Muscle layer of duodenum (tissue), 2 donors: ENCODE data around the gene MROH8.
A peak's percentile ranks its signal among the peaks of the same experiment; 100 is the strongest.

Experiments
- H3K27ac ChIP-seq: one replicate; pipeline ENCODE4 v1.7.0; 2013; ENCODE audit warnings: mild to moderate bottlenecking, low read length
- H3K27me3 ChIP-seq: one replicate; pipeline ENCODE4 v1.7.0; 2013; ENCODE audit warnings: low read depth, mild to moderate bottlenecking, control low read depth, low read length
- H3K36me3 ChIP-seq, 2 donors: one replicate each; pipeline ENCODE4 v1.7.0; 2013; ENCODE audit warnings: low read length in 2 of 2, control low read depth in 1 of 2, mild to moderate bottlenecking in 1 of 2; ENCODE audit not compliant: insufficient read depth in 2 of 2, control insufficient read depth in 1 of 2
- H3K4me1 ChIP-seq, 2 donors: one replicate each; pipeline ENCODE4 v1.7.0; 2013; ENCODE audit warnings: low read length in 2 of 2, mild to moderate bottlenecking in 2 of 2, control low read depth in 1 of 2, moderate library complexity in 1 of 2; ENCODE audit not compliant: insufficient read depth in 2 of 2, control insufficient read depth in 1 of 2
- H3K4me3 ChIP-seq, 2 donors: one replicate each; pipeline ENCODE4 v1.7.0; 2013; ENCODE audit warnings: low read length in 2 of 2, low read depth in 1 of 2, mild to moderate bottlenecking in 1 of 2
- H3K9me3 ChIP-seq, 2 donors: one replicate each; pipeline ENCODE4 v1.7.0; 2013; ENCODE audit warnings: low read length in 2 of 2, control low read depth in 1 of 2, mild to moderate bottlenecking in 1 of 2; ENCODE audit not compliant: control insufficient read depth in 1 of 2
- donor health status: healthy.

MROH8 gene

DNA sequence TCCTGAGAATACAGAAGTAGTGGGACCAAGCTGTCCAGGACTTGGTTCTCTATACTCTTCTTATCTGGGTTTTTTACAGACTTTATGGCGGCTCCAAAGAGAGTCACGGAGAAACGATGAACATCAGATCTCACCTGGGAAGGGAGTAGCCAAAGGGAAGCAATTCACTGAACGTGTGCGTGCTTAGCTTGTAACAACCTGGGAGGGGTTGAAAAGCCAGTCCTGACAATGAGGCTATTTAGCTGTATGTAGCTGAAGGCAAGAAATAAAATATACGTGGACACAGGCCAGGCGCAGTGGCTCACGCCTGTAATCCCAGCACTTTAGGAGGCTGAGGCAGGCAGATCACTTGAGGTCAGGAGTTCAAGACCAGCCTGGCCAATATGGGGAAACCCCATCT lies 65.3 kb downstream of the MROH8 start:
- Histone ChIP-seq H3K27me3 (no peaks in the 10 kb centered on the region), H3K9me3 (no peaks in the 10 kb centered on the region), H3K36me3 (no peaks in the 10 kb centered on the region)

DNA sequence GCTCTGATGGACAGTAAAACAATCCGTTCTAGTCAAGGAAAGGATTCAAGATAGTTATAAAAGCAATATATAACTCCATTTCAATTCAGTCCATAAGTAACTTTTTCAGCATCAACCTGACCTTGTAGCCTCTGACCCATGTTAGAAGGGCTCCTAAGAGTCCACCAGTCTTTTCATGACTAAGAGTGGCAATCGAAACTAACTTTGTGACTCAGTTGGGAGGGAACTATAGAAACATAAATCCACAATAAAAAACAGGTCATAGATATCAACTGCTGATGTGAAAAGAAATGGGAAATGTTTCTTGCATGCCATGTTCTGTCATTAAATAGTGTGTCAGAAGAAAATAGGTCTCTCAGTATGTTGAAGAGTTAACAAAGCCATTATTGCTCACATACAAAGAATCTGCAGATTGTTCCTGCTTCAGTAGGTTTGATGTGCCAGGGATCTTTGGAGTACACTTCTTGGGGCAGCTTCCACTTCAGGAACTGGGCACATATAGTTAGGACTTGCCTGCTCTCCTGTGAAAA lies 67.4 kb downstream of the MROH8 start:
- no peak overlapping the region for H3K27ac ChIP-seq
- no peaks in the 10 kb centered on the region for H3K27me3 ChIP-seq
- H3K36me3 ChIP-seq, result no peaks in the 10 kb centered on the region
- no peaks in the 10 kb centered on the region for H3K9me3 ChIP-seq
- H3K4me3 ChIP-seq, result no peak overlapping the region
- no peaks in the 10 kb centered on the region for H3K4me1 ChIP-seq

More for the DNA sequence above, 65.3 kb downstream of the MROH8 start:
- H3K4me1 ChIP-seq, result no peaks in the 10 kb centered on the region
- no peak overlapping the region for H3K27ac ChIP-seq
- no peak overlapping the region for H3K4me3 ChIP-seq

DNA sequence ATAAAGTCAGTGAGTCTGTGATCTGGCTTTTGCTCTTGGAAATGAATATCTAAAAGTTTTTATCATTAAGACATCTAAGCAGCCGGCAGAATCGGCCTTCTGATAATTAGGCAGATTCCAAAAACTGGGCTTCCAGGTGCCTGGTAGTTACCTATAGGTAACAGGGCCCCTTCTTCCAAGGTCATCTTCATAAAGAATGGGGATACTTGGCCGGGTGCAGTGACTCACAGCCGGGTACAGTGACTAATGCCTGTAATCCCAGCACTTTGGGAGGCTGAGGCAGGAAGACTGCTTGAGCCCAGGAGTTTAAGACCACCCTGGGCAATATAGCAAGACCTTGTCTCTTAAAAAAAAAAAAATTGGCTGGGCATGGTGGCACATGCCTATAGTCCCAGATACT lies 70.7 kb downstream of the MROH8 start:
- Histone ChIP-seq H3K4me3 (no peak overlapping the region), H3K9me3 (no peaks in the 10 kb centered on the region), H3K36me3 (no peaks in the 10 kb centered on the region), H3K27me3 (no peaks in the 10 kb centered on the region), H3K27ac (no peak overlapping the region), H3K4me1 (no peaks in the 10 kb centered on the region)

DNA sequence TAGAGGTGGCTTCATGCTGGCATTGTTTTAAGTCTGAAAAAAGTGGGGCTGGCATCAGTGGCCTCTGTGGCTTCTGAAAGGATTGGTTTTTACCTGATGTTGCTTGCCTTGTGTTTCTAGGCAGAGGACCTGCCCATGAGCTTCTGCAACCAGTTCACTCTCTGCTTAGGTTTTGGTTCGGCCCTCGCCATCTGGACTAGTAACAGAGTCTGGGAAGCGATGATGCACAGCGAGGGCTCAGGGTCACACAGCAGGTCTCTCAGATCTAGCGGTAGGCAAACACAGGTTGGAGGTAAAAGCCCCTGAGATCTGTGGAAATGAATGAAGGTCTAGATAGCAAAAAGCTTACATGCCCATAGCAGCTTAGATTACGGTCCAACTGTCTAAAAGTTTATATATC lies 76.8 kb downstream of the MROH8 start:
- no peak overlapping the region for H3K4me3 ChIP-seq
- no peaks in the 10 kb centered on the region for H3K36me3 ChIP-seq
- H3K9me3 ChIP-seq, result no peaks in the 10 kb centered on the region
- H3K27me3 ChIP-seq, result no peaks in the 10 kb centered on the region
- no peaks in the 10 kb centered on the region for H3K4me1 ChIP-seq
- H3K27ac ChIP-seq, result no peak overlapping the region

DNA sequence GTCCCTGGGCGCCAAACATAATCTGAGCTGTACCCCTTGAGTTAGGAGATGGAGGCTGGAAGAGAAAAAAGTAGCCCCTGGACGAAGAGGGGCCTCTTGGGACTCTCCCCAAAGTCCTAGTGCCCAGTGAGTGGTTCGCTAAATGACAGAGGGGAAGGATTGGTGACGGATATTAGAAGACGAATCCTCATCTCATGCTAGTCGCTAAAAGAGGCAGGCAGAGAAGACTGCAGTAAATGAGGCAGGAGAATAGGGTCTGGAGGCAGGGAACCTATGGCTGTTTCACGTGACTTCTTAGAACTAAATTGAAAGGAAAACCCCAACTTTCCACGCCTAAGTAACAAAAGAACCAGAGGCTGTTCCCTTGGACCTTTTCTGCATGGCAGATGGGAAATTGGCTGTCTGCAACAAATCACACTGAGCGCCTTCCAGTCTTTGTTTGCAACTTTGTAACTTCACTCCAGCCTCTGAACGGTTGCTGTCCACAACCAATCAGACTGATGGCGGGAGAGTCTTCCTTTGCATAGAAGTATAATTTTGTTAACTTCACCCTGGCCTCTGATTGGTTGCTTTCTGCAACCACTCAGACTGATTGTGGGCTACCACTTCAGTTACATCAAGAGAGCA lies 82.8 kb downstream of the MROH8 start:
- H3K36me3 ChIP-seq, result no peaks in the 10 kb centered on the region
- H3K4me3 ChIP-seq, result peak overlapping the region; percentile 82 to 88
- H3K9me3 ChIP-seq, result no peaks in the 10 kb centered on the region
- peak overlapping the region; percentile 87 for H3K27ac ChIP-seq
- no peaks in the 10 kb centered on the region for H3K27me3 ChIP-seq
- H3K4me1 ChIP-seq, result peaks cover 4 to 8% of the 10 kb centered on the region in 2 donors

DNA sequence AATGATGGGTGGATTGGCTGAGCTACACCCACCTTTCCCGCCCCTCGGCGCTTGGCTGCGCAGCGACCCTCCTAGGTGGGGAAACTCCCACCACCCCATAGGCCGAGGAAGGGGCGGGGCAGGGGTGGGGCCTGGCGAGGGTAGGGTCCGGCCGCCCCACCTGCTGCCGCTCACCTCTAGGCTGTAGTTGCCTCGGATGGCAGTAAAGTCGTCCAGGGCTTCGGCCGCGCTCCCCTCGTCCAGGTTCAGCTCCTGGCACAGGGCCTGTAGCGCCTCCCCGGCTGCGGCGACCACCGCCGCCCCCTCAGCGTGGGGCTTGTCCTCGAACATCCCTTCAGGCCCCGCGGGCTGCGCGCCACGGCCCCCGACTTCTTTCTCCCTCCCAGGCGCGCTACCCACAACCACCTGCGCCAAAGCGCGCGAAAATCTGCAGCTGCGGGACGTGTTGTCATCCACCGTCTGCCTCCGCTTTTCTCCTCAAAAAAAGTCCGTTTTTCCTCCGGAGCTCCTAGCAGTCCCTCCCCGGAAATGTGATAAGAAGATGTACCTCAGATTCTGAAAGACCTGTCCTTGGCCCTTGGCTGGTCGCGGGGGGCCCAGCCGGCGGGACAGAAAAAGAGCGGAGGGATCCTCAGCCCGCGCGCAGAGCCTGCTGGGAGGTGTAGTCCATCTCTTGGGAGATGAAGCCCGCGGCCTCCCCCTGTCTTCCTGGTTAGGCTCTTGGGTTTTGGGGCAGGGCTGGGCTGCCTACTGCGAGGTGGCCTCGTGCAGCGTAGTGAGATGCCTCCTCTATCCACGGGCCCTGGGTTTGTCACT lies 83.5 kb downstream of the MROH8 start, which contains the start of gene RBL1:
TSS of gene RBL1 (minus strand) at position 399 of the 816 bp plus-strand sequence. CDS start at position 330, 69 bp downstream.
- Histone ChIP-seq H3K27me3 (no peaks in the 10 kb centered on the region), H3K27ac (peak within 1 kb of the TSS; percentile 87), H3K9me3 (no peaks in the 10 kb centered on the region), H3K36me3 (no peaks in the 10 kb centered on the region), H3K4me1 (peaks cover 4 to 8% of the 10 kb centered on the region in 2 donors), H3K4me3 (peak within 1 kb of the TSS; percentile 82 to 88)

DNA sequence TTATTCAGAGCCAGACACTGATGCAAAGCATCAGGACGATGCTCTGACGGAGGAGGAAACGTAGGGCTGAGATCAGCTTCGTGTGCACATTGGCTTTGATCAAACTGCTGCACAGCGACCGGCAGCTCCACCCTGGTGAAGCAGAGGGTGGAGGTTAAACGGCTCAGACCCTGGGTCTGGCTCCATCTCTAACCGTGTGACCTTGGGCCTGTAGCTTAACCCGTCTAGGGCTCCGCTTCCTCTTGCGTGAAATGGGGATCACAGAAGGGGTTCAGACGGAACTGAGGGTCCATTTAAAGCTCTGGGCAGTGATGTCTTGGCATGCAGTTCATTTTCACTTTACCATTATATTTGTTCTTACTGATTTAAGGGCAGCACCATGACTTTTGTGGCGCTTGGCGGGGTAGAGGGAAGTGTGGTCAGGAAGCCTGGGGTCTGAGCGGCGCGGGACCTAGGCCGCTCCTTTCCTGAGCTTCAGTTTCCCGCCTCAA lies 84.2 kb downstream of the MROH8 start:
- H3K27ac ChIP-seq, result peak overlapping the region; percentile 56

DNA sequence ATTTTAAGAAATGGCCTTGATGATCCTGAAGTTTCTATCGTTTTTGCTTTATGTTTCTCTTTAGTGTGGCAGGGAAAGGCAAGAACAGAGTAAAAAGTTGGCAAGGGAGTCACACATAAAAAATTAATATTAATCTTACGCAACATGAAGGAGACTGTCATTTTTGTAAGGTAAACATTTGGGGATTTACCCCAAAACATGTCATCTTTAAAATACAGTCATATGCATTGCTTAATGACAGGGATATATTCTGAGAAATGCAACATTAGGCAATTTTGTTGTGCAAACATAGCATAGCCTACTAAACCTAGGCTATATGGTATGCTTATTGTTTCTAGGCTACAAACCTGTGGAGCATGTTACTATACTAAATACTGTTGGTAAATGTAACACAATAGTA lies 88.9 kb downstream of the MROH8 start:
- no peaks in the 10 kb centered on the region for H3K36me3 ChIP-seq
- peaks cover 4 to 8% of the 10 kb centered on the region in 2 donors for H3K4me1 ChIP-seq
- H3K9me3 ChIP-seq, result no peaks in the 10 kb centered on the region
- H3K4me3 ChIP-seq, result no peak overlapping the region
- H3K27ac ChIP-seq, result no peak overlapping the region
- H3K27me3 ChIP-seq, result no peaks in the 10 kb centered on the region

More for the DNA sequence above, 84.2 kb downstream of the MROH8 start:
- H3K4me1 ChIP-seq, result peaks cover 4 to 8% of the 10 kb centered on the region in 2 donors
- no peaks in the 10 kb centered on the region for H3K27me3 ChIP-seq
- H3K4me3 ChIP-seq, result peak overlapping the region; percentile 82 to 88
- no peaks in the 10 kb centered on the region for H3K9me3 ChIP-seq
- no peaks in the 10 kb centered on the region for H3K36me3 ChIP-seq

DNA sequence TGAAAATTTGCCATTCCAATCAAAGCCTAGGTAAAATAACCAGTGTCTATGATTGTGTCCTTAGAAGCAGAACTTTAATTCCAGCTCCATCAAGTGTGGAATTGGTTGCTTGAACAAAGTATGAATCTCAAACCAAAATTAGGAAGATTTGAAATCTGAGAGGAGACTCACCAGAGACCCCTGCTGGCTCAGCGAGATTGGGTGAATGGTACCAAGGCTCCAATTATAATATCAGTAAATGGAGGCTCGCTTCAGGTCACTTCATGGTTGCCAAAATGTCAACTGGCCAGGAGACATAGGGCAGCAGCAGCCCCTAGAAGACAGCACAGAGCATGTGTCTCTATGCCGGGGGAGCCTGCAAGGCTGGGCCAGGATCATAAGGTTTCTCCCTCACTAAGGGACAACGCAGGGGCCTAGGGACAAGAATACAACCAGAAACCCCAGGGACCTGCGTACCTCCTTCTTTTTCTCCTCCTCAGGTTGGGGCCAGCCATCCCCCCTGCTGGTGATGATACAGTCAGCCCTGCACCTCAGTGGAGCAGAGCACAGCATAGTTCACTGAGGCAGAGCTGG lies 97.5 kb downstream of the MROH8 start:
- no peak overlapping the region for H3K27ac ChIP-seq
- H3K36me3 ChIP-seq, result no peaks in the 10 kb centered on the region
- H3K27me3 ChIP-seq, result no peaks in the 10 kb centered on the region
- H3K4me3 ChIP-seq, result no peak overlapping the region
- H3K9me3 ChIP-seq, result no peaks in the 10 kb centered on the region
- H3K4me1 ChIP-seq, result no peaks in the 10 kb centered on the region

DNA sequence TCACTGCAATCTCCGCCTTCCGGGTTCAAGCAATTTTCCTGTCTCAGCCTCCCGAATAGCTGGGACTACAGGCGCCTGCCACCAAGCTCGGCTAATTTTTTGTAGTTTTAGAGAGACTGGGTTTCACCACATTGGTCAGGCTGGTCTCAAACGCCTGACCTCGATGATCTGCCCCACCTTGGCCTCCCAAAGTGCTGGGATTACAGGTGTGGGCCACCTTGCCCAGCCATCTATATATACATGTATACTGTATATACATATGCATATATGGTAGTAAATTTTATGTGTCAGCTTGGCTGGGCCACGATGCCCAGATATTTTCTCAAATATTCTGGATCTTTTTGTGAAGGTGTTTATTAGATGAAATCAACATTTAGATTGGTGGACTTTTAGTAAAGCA lies 102.3 kb downstream of the MROH8 start:
- Histone ChIP-seq H3K27me3 (no peaks in the 10 kb centered on the region), H3K4me3 (no peak overlapping the region), H3K4me1 (peaks cover 0 to 5% of the 10 kb centered on the region in 2 donors), H3K9me3 (no peaks in the 10 kb centered on the region), H3K27ac (no peak overlapping the region), H3K36me3 (no peaks in the 10 kb centered on the region)
